K562 (cell line): Measurements from ENCODE around the gene ERFL. TPM values are rescaled to one million over a fixed set of nuclear protein-coding genes. Genes with fewer than 3 reads are reported as not detected.

ENCODE experiments used
- BCOR ChIP-seq: fragments of 450-650 bp; IDR thresholded peaks from 2 replicates; pipeline ENCODE4 v1.6.1; 2016
- C11orf30 ChIP-seq: fragments of 450-650 bp; IDR thresholded peaks from 2 replicates; pipeline ENCODE4 v1.6.1; 2016; ENCODE audit warnings: low read depth, mild to moderate bottlenecking
- CBFA2T2 ChIP-seq: fragments of 450-650 bp; conservative IDR thresholded peaks from 2 replicates; pipeline ENCODE4 v1.6.1; 2017; ENCODE audit warnings: mild to moderate bottlenecking
- CBFA2T3 ChIP-seq: fragments of 450-650 bp; IDR thresholded peaks from 2 replicates; pipeline ENCODE4 v1.6.1; 2017
- CEBPG ChIP-seq, 3 experiments: fragments of 200-800 bp in 1 of 3; sonication (Bioruptor generic) in 1 of 3; sonication (generic) in 1 of 3; formaldehyde crosslinking in 1 of 3; IDR thresholded peaks in 2 of 3; conservative IDR thresholded peaks in 1 of 3; 2 replicates each; pipeline versions ENCODE4 v1.6.1 to v1.8.0; 2016 to 2022; ENCODE audit warnings: missing compliant biosample characterization in 2 of 3, missing genetic modification characterization in 2 of 3, mild to moderate bottlenecking in 1 of 3, missing genetic modification reagents in 1 of 3
- CTBP1 ChIP-seq: fragments of 450-650 bp; IDR thresholded peaks from 2 replicates; pipeline ENCODE4 v1.6.1; 2016; ENCODE audit warnings: borderline replicate concordance
- EP400 ChIP-seq: fragments of 450-650 bp; IDR thresholded peaks from 2 replicates; pipeline ENCODE4 v1.6.1; 2017; ENCODE audit warnings: antibody characterized with exemption, mild to moderate bottlenecking, moderate library complexity
- FOXM1 ChIP-seq, 2 experiments: fragments of 450-650 bp in 1 of 2; sonication (generic) in 1 of 2; formaldehyde crosslinking in 1 of 2; IDR thresholded peaks; 2 replicates each; pipeline versions ENCODE4 v1.6.1 to v1.9.0; 2017 to 2022; ENCODE audit warnings: low read depth in 2 of 2, mild to moderate bottlenecking in 2 of 2, missing genetic modification reagents in 1 of 2, moderate library complexity in 1 of 2
- GTF2A2 ChIP-seq: IDR thresholded peaks from 2 replicates; pipeline ENCODE4 v1.6.1; 2016; ENCODE audit warnings: mild to moderate bottlenecking, missing genetic modification characterization, missing compliant biosample characterization
- HNRNPLL ChIP-seq: fragments of 200-400 bp; formaldehyde crosslinking; IDR thresholded peaks from 2 replicates; pipeline ENCODE4 v1.6.1; 2017; ENCODE audit warnings: low read length, low read depth, mild to moderate bottlenecking; ENCODE audit not compliant: poor library complexity, severe bottlenecking
- HNRNPUL1 ChIP-seq: fragments of 200-400 bp; formaldehyde crosslinking; IDR thresholded peaks from 2 replicates; pipeline ENCODE4 v1.6.1; 2017; ENCODE audit warnings: low read length
- KAT7 ChIP-seq: sonication (generic); formaldehyde crosslinking; IDR thresholded peaks from 2 replicates; pipeline ENCODE4 v1.8.0; 2022; ENCODE audit warnings: missing genetic modification reagents, mild to moderate bottlenecking, borderline replicate concordance
- LEF1 ChIP-seq: fragments of 450-650 bp; IDR thresholded peaks from 2 replicates; pipeline ENCODE4 v1.6.1; 2016; ENCODE audit warnings: mild to moderate bottlenecking
- NR4A1 ChIP-seq, 2 experiments: fragments of 250-450 bp in 1 of 2; fragments of 450-650 bp in 1 of 2; sonication (Bioruptor Pico) in 1 of 2; IDR thresholded peaks; 2 replicates each; pipeline versions ENCODE4 v1.4.0 to v1.6.1; 2016 to 2020; ENCODE audit warnings: mild to moderate bottlenecking in 2 of 2, missing compliant biosample characterization in 1 of 2, missing genetic modification characterization in 1 of 2, moderate library complexity in 1 of 2
- RAD21 ChIP-seq, 2 experiments: fragments of 250-450 bp in 1 of 2; fragments of 450-650 bp in 1 of 2; sonication (Bioruptor Pico) in 1 of 2; formaldehyde crosslinking in 1 of 2; IDR thresholded peaks in 1 of 2; conservative IDR thresholded peaks in 1 of 2; 2 replicates each; pipeline versions ENCODE4 v1.4.0 to v1.8.0; 2020 to 2022; ENCODE audit warnings: mild to moderate bottlenecking in 2 of 2, moderate library complexity in 1 of 2
- RBM22 ChIP-seq: fragments of 200-400 bp; formaldehyde crosslinking; IDR thresholded peaks from 2 replicates; pipeline ENCODE4 v1.6.1; 2018; ENCODE audit warnings: low read length, low read depth; ENCODE audit not compliant: poor library complexity, severe bottlenecking
- SMARCE1 ChIP-seq: fragments of 450-650 bp; IDR thresholded peaks from 2 replicates; pipeline ENCODE4 v1.7.1; 2016; ENCODE audit warnings: mild to moderate bottlenecking
- SP2 ChIP-seq: IDR thresholded peaks from 2 replicates; pipeline ENCODE4 v1.6.1; 2011; ENCODE audit warnings: mild to moderate bottlenecking, low read depth, low read length, moderate library complexity; ENCODE audit not compliant: poor library complexity, severe bottlenecking; ENCODE audit errors: extremely low read depth
- SRSF7 ChIP-seq: fragments of 200-400 bp; formaldehyde crosslinking; optimal IDR thresholded peaks from 2 replicates; pipeline ENCODE3; 2017; ENCODE audit warnings: mild to moderate bottlenecking, low read depth, low read length
- YBX1 ChIP-seq: fragments of 450-650 bp; IDR thresholded peaks from 2 replicates; pipeline ENCODE4 v1.7.1; 2016; ENCODE audit warnings: mild to moderate bottlenecking
- ZNF23 ChIP-seq: fragments of 250-450 bp; sonication (Bioruptor Pico); IDR thresholded peaks from 2 replicates; pipeline ENCODE4 v1.4.0; 2020; ENCODE audit warnings: mild to moderate bottlenecking
- ZSCAN32 ChIP-seq: fragments of 450-650 bp; formaldehyde crosslinking; IDR thresholded peaks from 2 replicates; pipeline ENCODE4 v1.4.0; 2020; ENCODE audit warnings: mild to moderate bottlenecking, moderate library complexity
- polyA plus RNA-seq, 8 experiments: library from polyadenylated mRNA; depleted of rRNA in 4 of 8; stranded (reverse) in 5 of 8; unstranded in 3 of 8; fragments of >200 nt; fragmentation: Nextera tagmentation in 2 of 8; fragmentation: Illumina TruSeq in 1 of 8; extraction: Ambion mirVana in 2 of 8; extraction: Trizol in 1 of 8; gene quantifications; 2 replicates each; pipeline versions ENCODE4 v1.2.1 to v1.2.3, GENCODE V29; 2011 to 2014; ENCODE audit warnings: inconsistent platforms in 1 of 8, missing spikeins in 1 of 8
- total RNA-seq, 7 experiments: library from RNA; depleted of rRNA in 6 of 7; stranded (reverse); fragments of >200 nt in 6 of 7; fragmentation: Illumina TruSeq in 2 of 7; extraction: Trizol in 2 of 7; gene quantifications; 2 replicates each; pipeline versions ENCODE4 v1.2.1 to v1.2.3, GENCODE V29; 2011 to 2021; ENCODE audit warnings: low replicate concordance in 1 of 7
- TF ChIP-seq, protein P1 (sequence below), 2 experiments: fragments of 450-650 bp; conservative IDR thresholded peaks; 2 replicates each; pipeline ENCODE4 v1.6.1; 2017; ENCODE audit warnings: mild to moderate bottlenecking in 2 of 2, moderate library complexity in 2 of 2
- TF ChIP-seq, protein P2 (sequence below): sonication (generic); formaldehyde crosslinking; IDR thresholded peaks from 2 replicates; pipeline ENCODE4 v1.9.0; 2022; ENCODE audit warnings: mild to moderate bottlenecking, missing genetic modification reagents

The ERFL gene
- total and polyA plus RNA-seq, 9 of the 15 experiments (the other 6 are each of a cell fraction or from before 2014, with no cell fraction given), result 0.07 to 0.75 (median 0.32) TPM; not detected in 4

DNA sequence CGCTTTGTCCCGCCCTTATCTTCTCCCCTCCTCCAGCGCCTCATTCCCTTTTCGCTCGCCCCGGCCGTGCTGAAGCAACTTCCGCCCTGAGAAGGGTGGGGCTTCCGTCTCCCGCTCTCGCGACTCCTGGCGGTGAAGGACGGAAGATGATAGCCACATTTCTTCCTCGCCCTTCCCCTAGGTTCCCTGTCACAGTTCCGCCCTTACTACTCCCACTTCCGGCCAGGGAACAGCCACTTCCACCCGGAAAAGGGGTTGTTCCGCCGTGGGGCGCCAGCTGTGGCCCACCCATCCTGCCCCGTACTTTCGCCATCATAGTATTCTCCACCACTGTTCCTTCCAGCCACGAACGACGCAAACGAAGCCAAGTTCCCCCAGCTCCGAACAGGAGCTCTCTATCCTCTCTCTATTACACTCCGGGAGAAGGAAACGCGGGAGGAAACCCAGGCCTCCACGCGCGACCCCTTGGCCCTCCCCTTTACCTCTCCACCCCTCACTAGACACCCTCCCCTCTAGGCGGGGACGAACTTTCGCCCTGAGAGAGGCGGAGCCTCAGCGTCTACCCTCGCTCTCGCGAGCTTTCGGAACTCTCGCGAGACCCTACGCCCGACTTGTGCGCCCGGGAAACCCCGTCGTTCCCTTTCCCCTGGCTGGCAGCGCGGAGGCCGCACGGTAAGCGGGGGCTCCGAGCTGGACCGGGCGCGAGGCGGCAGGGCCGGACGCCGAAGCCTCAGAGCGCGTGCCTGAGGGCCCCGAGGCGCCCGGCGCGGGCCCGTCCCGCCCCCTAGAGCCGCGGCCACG is 68.4 kb downstream of the ERFL start, which contains the start of gene RPS19 (continued):
- TF ChIP-seq, protein P1, sequence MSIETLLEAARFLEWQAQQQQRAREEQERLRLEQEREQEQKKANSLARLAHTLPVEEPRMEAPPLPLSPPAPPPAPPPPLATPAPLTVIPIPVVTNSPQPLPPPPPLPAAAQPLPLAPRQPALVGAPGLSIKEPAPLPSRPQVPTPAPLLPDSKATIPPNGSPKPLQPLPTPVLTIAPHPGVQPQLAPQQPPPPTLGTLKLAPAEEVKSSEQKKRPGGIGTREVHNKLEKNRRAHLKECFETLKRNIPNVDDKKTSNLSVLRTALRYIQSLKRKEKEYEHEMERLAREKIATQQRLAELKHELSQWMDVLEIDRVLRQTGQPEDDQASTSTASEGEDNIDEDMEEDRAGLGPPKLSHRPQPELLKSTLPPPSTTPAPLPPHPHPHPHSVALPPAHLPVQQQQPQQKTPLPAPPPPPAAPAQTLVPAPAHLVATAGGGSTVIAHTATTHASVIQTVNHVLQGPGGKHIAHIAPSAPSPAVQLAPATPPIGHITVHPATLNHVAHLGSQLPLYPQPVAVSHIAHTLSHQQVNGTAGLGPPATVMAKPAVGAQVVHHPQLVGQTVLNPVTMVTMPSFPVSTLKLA (conservative IDR thresholded peaks at IDR 0.05), result peak; percentile 78 to 88
- no peak for TF ChIP-seq CBFA2T2
- TF ChIP-seq HNRNPUL1, result no peak
- TF ChIP-seq C11orf30, result peak; percentile 63
- TF ChIP-seq ZNF23 (CRISPR knock-in tag), result no peak
- TF ChIP-seq BCOR, result no peak; the same call in 1 of the 2 replicates
- peak; percentile 83; the same call in 1 of the 2 replicates for TF ChIP-seq KAT7
- TF ChIP-seq, protein P2, sequence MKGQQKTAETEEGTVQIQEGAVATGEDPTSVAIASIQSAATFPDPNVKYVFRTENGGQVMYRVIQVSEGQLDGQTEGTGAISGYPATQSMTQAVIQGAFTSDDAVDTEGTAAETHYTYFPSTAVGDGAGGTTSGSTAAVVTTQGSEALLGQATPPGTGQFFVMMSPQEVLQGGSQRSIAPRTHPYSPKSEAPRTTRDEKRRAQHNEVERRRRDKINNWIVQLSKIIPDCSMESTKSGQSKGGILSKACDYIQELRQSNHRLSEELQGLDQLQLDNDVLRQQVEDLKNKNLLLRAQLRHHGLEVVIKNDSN (CRISPR knock-in tag), result no peak
- TF ChIP-seq CBFA2T3, result no peak
- TF ChIP-seq SRSF7, result no peak
- no peak for TF ChIP-seq RBM22
- TF ChIP-seq GTF2A2, result no peak
- TF ChIP-seq RAD21 (CRISPR knock-in tag; conservative IDR thresholded peaks at IDR 0.05 in 1 of 2, IDR thresholded peaks at IDR 0.05 in 1 of 2), result 0 out of 4 replicates have a peak, but pooled peaks of 1 of the 2 experiments have one; percentile 1
- TF ChIP-seq ZSCAN32 (CRISPR knock-in tag), result no peak; the same call in 1 of the 2 replicates
- TF ChIP-seq LEF1, result peak; percentile 67; the same call in 1 of the 2 replicates
- peak; percentile 44 for TF ChIP-seq HNRNPLL
- no peak for TF ChIP-seq FOXM1 (IDR thresholded peaks at IDR 0.05; ENCODE audit: low read depth)
- TF ChIP-seq FOXM1 (CRISPR knock-in tag; IDR thresholded peaks at IDR 0.05; ENCODE audit: low read depth), result no peak
- peak; percentile 97 for TF ChIP-seq EP400
- peak; percentile 23 for TF ChIP-seq SP2
- TF ChIP-seq CEBPG (CRISPR knock-in tag; IDR thresholded peaks at IDR 0.05), result peak; percentile 70; the same call in 1 of the 2 replicates
- TF ChIP-seq CEBPG (tag; conservative IDR thresholded peaks at IDR 0.05 in 1 of 2, IDR thresholded peaks at IDR 0.05 in 1 of 2), result no peak; a peak in 1 of 4 replicates
- peak; percentile 73 for TF ChIP-seq CTBP1
- TF ChIP-seq SMARCE1, result peak; percentile 62; the same call in 1 of the 2 replicates
- no peak for TF ChIP-seq YBX1
- 0 out of 2 replicates have a peak, but pooled peaks have one; percentile 29 for TF ChIP-seq NR4A1 (CRISPR knock-in tag; IDR thresholded peaks at IDR 0.05)
- peak; percentile 64; the same call in 1 of the 2 replicates for TF ChIP-seq NR4A1 (tag; IDR thresholded peaks at IDR 0.05)
